PC-3 (cell line): ENCODE results near the gene SLC1A7. TPM values are rescaled to one million over a fixed set of nuclear protein-coding genes. Genes with fewer than 3 reads are reported as not detected.

ENCODE experiments used
- ATAC-seq: fragments of 200-7000 bp; cut with Tn5 transposase; 2 replicates; pipeline ENCODE4 v1.9.1; 2020; ENCODE audit warnings: mild to moderate bottlenecking, moderate library complexity
- BruUV-seq: library from RNA; stranded (reverse); fragments of 400-500 nt; replicated peaks from 2 replicates; lab custom pipeline; 2021; lab: Mats Ljungman, UMichigan
- CTCF ChIA-PET: fragments of 300-600 bp; sonication (Branson Sonifier 250); formaldehyde crosslinking; loops from one replicate; lab custom pipeline; 2022; ENCODE audit warnings: antibody characterized with exemption; lab: Charles Lee
- POLR2A ChIA-PET: fragments of 300-600 bp; sonication (Branson Sonifier 250); formaldehyde crosslinking; loops from one replicate; lab custom pipeline; 2022; ENCODE audit warnings: antibody characterized with exemption; ENCODE audit not compliant: unreplicated experiment; lab: Charles Lee
- DNase-seq: peaks from one replicate; pipeline ENCODE4 v3.0.0-alpha.2; 2015
- H2AFZ ChIP-seq: fragments of 300-600 bp; sonication (generic); 2 replicates; pipeline ENCODE4 v1.6.0; 2016; ENCODE audit warnings: antibody characterized with exemption, low read length
- H3F3A ChIP-seq: fragments of 300-600 bp; sonication (generic); one replicate; pipeline ENCODE4 v1.6.0; 2017; ENCODE audit warnings: antibody characterized with exemption, low read length, control low read depth, mild to moderate bottlenecking; ENCODE audit not compliant: unreplicated experiment
- H3K27ac ChIP-seq: fragments of 300-600 bp; sonication (generic); 2 replicates; pipeline ENCODE4 v1.5.1; 2016; ENCODE audit warnings: mild to moderate bottlenecking, low read length
- H3K27me3 ChIP-seq: fragments of 300-600 bp; sonication (generic); 2 replicates; pipeline ENCODE4 v1.6.1; 2016; ENCODE audit warnings: low read length, mixed read lengths
- H3K36me3 ChIP-seq: fragments of 300-600 bp; sonication (generic); 2 replicates; pipeline ENCODE4 v1.6.1; 2016; ENCODE audit warnings: low read depth, mixed run types, low read length, mixed read lengths
- H3K4me1 ChIP-seq: fragments of 300-600 bp; sonication (generic); 2 replicates; pipeline ENCODE4 v1.5.1; 2016; ENCODE audit warnings: low read length; ENCODE audit not compliant: insufficient read depth
- H3K4me2 ChIP-seq: fragments of 300-600 bp; sonication (generic); 2 replicates; pipeline ENCODE4 v1.6.0; 2016; ENCODE audit warnings: low read length
- H3K4me3 ChIP-seq: fragments of 300-600 bp; sonication (generic); 2 replicates; pipeline ENCODE4 v1.5.1; 2016; ENCODE audit warnings: mild to moderate bottlenecking, low read length, mixed read lengths
- H3K79me2 ChIP-seq: fragments of 300-600 bp; sonication (generic); 2 replicates; pipeline ENCODE4 v1.6.1; 2017; ENCODE audit warnings: low read length, mixed read lengths
- H3K9ac ChIP-seq: fragments of 300-600 bp; sonication (generic); 2 replicates; pipeline ENCODE4 v1.6.0; 2016; ENCODE audit warnings: mild to moderate bottlenecking, low read length
- H3K9me2 ChIP-seq: fragments of 300-600 bp; sonication (generic); replicated peaks from 2 replicates; pipeline ENCODE4 v1.6.1; 2016; ENCODE audit warnings: mixed run types, low read length, mixed read lengths
- H3K9me3 ChIP-seq: fragments of 300-600 bp; sonication (generic); 2 replicates; pipeline ENCODE4 v1.6.1; 2016; ENCODE audit warnings: low read length, mixed read lengths
- H4K20me1 ChIP-seq: fragments of 300-600 bp; sonication (generic); 2 replicates; pipeline ENCODE4 v1.6.1; 2016; ENCODE audit warnings: low read length, mixed read lengths
- CTCF ChIP-seq: fragments of 300-600 bp; sonication (generic); conservative IDR thresholded peaks from 2 replicates; pipeline ENCODE4 v1.5.1; 2017; ENCODE audit warnings: antibody characterized with exemption, low read depth, mild to moderate bottlenecking, low read length
- EZH2 ChIP-seq: fragments of 300-600 bp; sonication (generic); IDR thresholded peaks from one replicate; pipeline ENCODE4 v1.6.1; 2017; ENCODE audit warnings: antibody characterized with exemption, mild to moderate bottlenecking, low read length; ENCODE audit not compliant: unreplicated experiment
- EZH2phosphoT487 ChIP-seq: fragments of 300-600 bp; sonication (generic); IDR thresholded peaks from 2 replicates; pipeline ENCODE4 v1.6.1; 2018; ENCODE audit warnings: mild to moderate bottlenecking, antibody characterized with exemption, low read length, borderline replicate concordance
- intact Hi-C: fragments of 100-400 bp; cut with micrococcal nuclease; formaldehyde crosslinking; loops from 2 replicates; pipeline ENCODE4 v1.9.0; 2023
- total RNA-seq: library from RNA; depleted of rRNA; stranded (reverse); fragments of >200 nt; gene quantifications from 2 replicates; pipeline ENCODE4 v1.2.3, GENCODE V29; 2014

SLC1A7 gene
- total RNA-seq, 1 experiment from 2014 or later: 0.26 TPM

- BruUV-seq: no TSS peak
- H3F3A ChIP-seq: no peaks in the 10 kb centered on the region
- H4K20me1 ChIP-seq: no peaks in the 10 kb centered on the region
- H3K27me3 ChIP-seq: no peaks in the 10 kb centered on the region
- POLR2A ChIA-PET: no interaction called here
- no peak overlapping the region for H3K4me2 ChIP-seq
- H3K4me3 ChIP-seq: no peak overlapping the region
- CTCF ChIA-PET: no interaction called here
- no peaks in the 10 kb centered on the region for H3K9me3 ChIP-seq
- no peak for DNase-seq
- no peak overlapping the region for H2AFZ ChIP-seq
- H3K9me2 ChIP-seq: no peaks in the 10 kb centered on the region
- no peak for TF ChIP-seq CTCF
- TF ChIP-seq EZH2: no peak
- no peak for TF ChIP-seq EZH2phosphoT487
- H3K79me2 ChIP-seq: no peaks in the 10 kb centered on the region
- no peak overlapping the region for H3K27ac ChIP-seq
- H3K4me1 ChIP-seq: no peaks in the 10 kb centered on the region
- no peak overlapping the region for H3K9ac ChIP-seq
- intact Hi-C loops: no loop called here
- no peak for ATAC-seq
- no peaks in the 10 kb centered on the region for H3K36me3 ChIP-seq
These were observed 23.0 kb upstream of the SLC1A7 start for GRCh38 chr1:53165408-53165961.

GRCh38 chr1:53163291-53163768 lies 20.9 kb upstream of the SLC1A7 start:
- Histone ChIP-seq H3K79me2 (no peaks in the 10 kb centered on the region), H3K36me3 (no peaks in the 10 kb centered on the region), H3K9me3 (no peaks in the 10 kb centered on the region), H3F3A (no peaks in the 10 kb centered on the region), H3K27ac (no peak overlapping the region), H3K4me2 (no peak overlapping the region), H3K27me3 (no peaks in the 10 kb centered on the region), H4K20me1 (no peaks in the 10 kb centered on the region), H3K4me1 (no peaks in the 10 kb centered on the region), H3K9ac (no peak overlapping the region), H3K4me3 (no peak overlapping the region), H3K9me2 (no peaks in the 10 kb centered on the region), H2AFZ (no peak overlapping the region)
- CTCF ChIA-PET: no interaction called here
- no peak for DNase-seq
- no peak for TF ChIP-seq CTCF
- no peak for TF ChIP-seq EZH2phosphoT487
- no peak for TF ChIP-seq EZH2
- ATAC-seq: no peak
- intact Hi-C loops: no loop called here
- POLR2A ChIA-PET: no interaction called here
- no TSS peak for BruUV-seq

GRCh38 chr1:53162621-53163020 lies 20.2 kb upstream of the SLC1A7 start:
- no TSS peak for BruUV-seq
- Histone ChIP-seq H3K9ac (no peak overlapping the region), H3K4me2 (no peak overlapping the region), H3F3A (no peaks in the 10 kb centered on the region), H3K4me1 (no peaks in the 10 kb centered on the region), H3K27me3 (no peaks in the 10 kb centered on the region), H3K36me3 (no peaks in the 10 kb centered on the region), H3K9me3 (no peaks in the 10 kb centered on the region), H3K4me3 (no peak overlapping the region), H2AFZ (no peak overlapping the region), H3K79me2 (no peaks in the 10 kb centered on the region), H3K9me2 (no peaks in the 10 kb centered on the region), H4K20me1 (no peaks in the 10 kb centered on the region), H3K27ac (no peak overlapping the region)
- DNase-seq (no peak), ATAC-seq (no peak)
- CTCF ChIA-PET: no interaction called here
- intact Hi-C loops: no loop called here
- POLR2A ChIA-PET: no interaction called here
- TF ChIP-seq EZH2: no peak
- no peak for TF ChIP-seq EZH2phosphoT487
- TF ChIP-seq CTCF: no peak
